Mononuclear cell (primary cell): ENCODE results near the gene FBXO41. TPM values are rescaled to one million over a fixed set of nuclear protein-coding genes. Genes with fewer than 3 reads are reported as not detected.

Experiments used
- H3K27me3 ChIP-seq: 2 replicates; pipeline ENCODE4 v1.6.0; 2011; ENCODE audit warnings: low read length, control low read depth; ENCODE audit not compliant: insufficient read depth
- H3K4me1 ChIP-seq: 2 replicates; pipeline ENCODE4 v1.5.1; 2011; ENCODE audit warnings: mild to moderate bottlenecking, low read length, control low read depth; ENCODE audit not compliant: insufficient read depth
- H3K4me3 ChIP-seq: 2 replicates; pipeline ENCODE4 v1.5.1; 2011; ENCODE audit warnings: mild to moderate bottlenecking, low read length, moderate library complexity
- H3K9me3 ChIP-seq: 2 replicates; pipeline ENCODE4 v1.5.1; 2011; ENCODE audit warnings: low read depth, mild to moderate bottlenecking, control low read depth, low read length
- total RNA-seq: library from RNA; depleted of rRNA; stranded (reverse); fragments of >200 nt; gene quantifications from one replicate; pipeline ENCODE4 v1.2.3, GENCODE V29; 2012

The FBXO41 gene
- total RNA-seq, 1 donor = 4.2 TPM

- no peaks in the 10 kb centered on the region for H3K27me3 ChIP-seq
- H3K4me1 ChIP-seq = peaks cover 24% of the 10 kb centered on the region
- H3K4me3 ChIP-seq = no peak overlapping the region
- no peaks in the 10 kb centered on the region for H3K9me3 ChIP-seq
Measured at GRCh38 chr2:73228631-73229030, 55.6 kb downstream of the FBXO41 start.

GRCh38 chr2:73227086-73227485 is 57.2 kb downstream of the FBXO41 start:
- no peak overlapping the region for H3K4me3 ChIP-seq
- no peaks in the 10 kb centered on the region for H3K27me3 ChIP-seq
- H3K9me3 ChIP-seq = no peaks in the 10 kb centered on the region
- H3K4me1 ChIP-seq = peaks cover 14% of the 10 kb centered on the region

- peaks cover 14% of the 10 kb centered on the region for H3K4me1 ChIP-seq
- no peaks in the 10 kb centered on the region for H3K9me3 ChIP-seq
- no peak overlapping the region for H3K4me3 ChIP-seq
- H3K27me3 ChIP-seq = no peaks in the 10 kb centered on the region
Measured at GRCh38 chr2:73225513-73226360, 58.5 kb downstream of the FBXO41 start.

GRCh38 chr2:73223821-73224220 is 60.5 kb downstream of the FBXO41 start:
- Histone ChIP-seq H3K4me1 (peaks cover 14% of the 10 kb centered on the region), H3K4me3 (no peak overlapping the region), H3K27me3 (no peaks in the 10 kb centered on the region), H3K9me3 (no peaks in the 10 kb centered on the region)

GRCh38 chr2:73218298-73218697 is 66.0 kb downstream of the FBXO41 start:
- Histone ChIP-seq H3K9me3 (no peaks in the 10 kb centered on the region), H3K4me3 (no peak overlapping the region), H3K4me1 (peaks cover 12% of the 10 kb centered on the region), H3K27me3 (no peaks in the 10 kb centered on the region)

GRCh38 chr2:73217826-73218225 is 66.5 kb downstream of the FBXO41 start:
- Histone ChIP-seq H3K27me3 (no peaks in the 10 kb centered on the region), H3K4me1 (peaks cover 15% of the 10 kb centered on the region), H3K9me3 (no peaks in the 10 kb centered on the region)

GRCh38 chr2:73217160-73217559 is 67.1 kb downstream of the FBXO41 start:
- Histone ChIP-seq H3K4me3 (no peak overlapping the region), H3K9me3 (no peaks in the 10 kb centered on the region), H3K27me3 (no peaks in the 10 kb centered on the region), H3K4me1 (peaks cover 15% of the 10 kb centered on the region)

More at GRCh38 chr2:73217826-73218225, 66.5 kb downstream of the FBXO41 start:
- H3K4me3 ChIP-seq = no peak overlapping the region

- Histone ChIP-seq H3K4me3 (no peak overlapping the region), H3K4me1 (peaks cover 15% of the 10 kb centered on the region), H3K9me3 (no peaks in the 10 kb centered on the region)
Measured at GRCh38 chr2:73215254-73215653, 69.0 kb downstream of the FBXO41 start.

GRCh38 chr2:73214120-73215035 is 69.9 kb downstream of the FBXO41 start, which contains the start of gene SMYD5:
SMYD5 (plus strand) TSS chr2:73214245; CDS start chr2:73214267, 22 bp downstream.
- Histone ChIP-seq H3K4me1 (peaks cover 15% of the 10 kb centered on the region), H3K27me3 (no peaks in the 10 kb centered on the region), H3K4me3 (peak within 1 kb of the TSS; percentile 66), H3K9me3 (no peaks in the 10 kb centered on the region)

More at GRCh38 chr2:73215254-73215653, 69.0 kb downstream of the FBXO41 start:
- H3K27me3 ChIP-seq = no peaks in the 10 kb centered on the region

GRCh38 chr2:73212448-73213176 is 71.7 kb downstream of the FBXO41 start:
- peaks cover 15% of the 10 kb centered on the region for H3K4me1 ChIP-seq
- H3K9me3 ChIP-seq = no peaks in the 10 kb centered on the region
- no peak overlapping the region for H3K4me3 ChIP-seq
- no peaks in the 10 kb centered on the region for H3K27me3 ChIP-seq

GRCh38 chr2:73212098-73212447 is 72.2 kb downstream of the FBXO41 start:
- H3K4me3 ChIP-seq = no peak overlapping the region
- H3K27me3 ChIP-seq = no peaks in the 10 kb centered on the region
- no peaks in the 10 kb centered on the region for H3K9me3 ChIP-seq
- peaks cover 15% of the 10 kb centered on the region for H3K4me1 ChIP-seq

- H3K4me3 ChIP-seq = no peak overlapping the region
- no peaks in the 10 kb centered on the region for H3K9me3 ChIP-seq
- H3K27me3 ChIP-seq = peaks cover 5% of the 10 kb centered on the region
- H3K4me1 ChIP-seq = peaks cover 15% of the 10 kb centered on the region
Measured at GRCh38 chr2:73210696-73211095, 73.6 kb downstream of the FBXO41 start.

- H3K9me3 ChIP-seq = no peaks in the 10 kb centered on the region
- peaks cover 15% of the 10 kb centered on the region for H3K4me1 ChIP-seq
- H3K27me3 ChIP-seq = peaks cover 12% of the 10 kb centered on the region
- no peak overlapping the region for H3K4me3 ChIP-seq
Measured at GRCh38 chr2:73210019-73210418, 74.3 kb downstream of the FBXO41 start.

- peaks cover 26% of the 10 kb centered on the region for H3K27me3 ChIP-seq
- H3K4me1 ChIP-seq = peaks cover 4% of the 10 kb centered on the region
- no peaks in the 10 kb centered on the region for H3K9me3 ChIP-seq
- no peak overlapping the region for H3K4me3 ChIP-seq
Measured at GRCh38 chr2:73208258-73208657, 76.0 kb downstream of the FBXO41 start.
